Tibial nerve (tissue), 4 donors: ENCODE results near the gene GIMAP5.

Experiments
- EP300 ChIP-seq, 2 donors: sonication (generic); formaldehyde crosslinking; IDR thresholded peaks; one replicate each; pipeline ENCODE4 v1.6.1; 2017; ENCODE audit warnings: antibody characterized with exemption in 2 of 2, mild to moderate bottlenecking in 1 of 2
- TF ChIP-seq, protein P1 (sequence below), 5 experiments: fragments of 200-600 bp in 3 of 5; fragments of 450-650 bp in 2 of 5; sonication (generic) in 3 of 5; IDR thresholded peaks; one replicate each; pipeline ENCODE4 v1.5.1; 2016 to 2019; ENCODE audit warnings: antibody characterized with exemption in 5 of 5, mild to moderate bottlenecking in 3 of 5, moderate library complexity in 2 of 5

DNA sequence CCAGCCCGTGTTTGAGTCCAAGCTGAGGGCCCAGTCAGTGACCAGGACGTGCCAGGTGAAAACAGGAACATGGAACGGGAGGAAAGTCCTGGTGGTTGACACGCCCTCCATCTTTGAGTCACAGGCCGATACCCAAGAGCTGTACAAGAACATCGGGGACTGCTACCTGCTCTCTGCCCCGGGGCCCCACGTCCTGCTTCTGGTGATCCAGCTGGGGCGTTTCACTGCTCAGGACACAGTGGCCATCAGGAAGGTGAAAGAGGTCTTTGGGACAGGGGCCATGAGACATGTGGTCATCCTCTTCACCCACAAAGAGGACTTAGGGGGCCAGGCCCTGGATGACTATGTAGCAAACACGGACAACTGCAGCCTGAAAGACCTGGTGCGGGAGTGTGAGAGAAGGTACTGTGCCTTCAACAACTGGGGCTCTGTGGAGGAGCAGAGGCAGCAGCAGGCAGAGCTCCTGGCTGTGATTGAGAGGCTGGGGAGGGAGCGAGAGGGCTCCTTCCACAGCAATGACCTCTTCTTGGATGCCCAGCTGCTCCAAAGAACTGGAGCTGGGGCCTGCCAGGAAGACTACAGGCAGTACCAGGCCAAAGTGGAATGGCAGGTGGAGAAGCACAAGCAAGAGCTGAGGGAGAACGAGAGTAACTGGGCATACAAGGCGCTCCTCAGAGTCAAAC is 5.2 kb downstream of the GIMAP5 start:
- TF ChIP-seq, protein P1, sequence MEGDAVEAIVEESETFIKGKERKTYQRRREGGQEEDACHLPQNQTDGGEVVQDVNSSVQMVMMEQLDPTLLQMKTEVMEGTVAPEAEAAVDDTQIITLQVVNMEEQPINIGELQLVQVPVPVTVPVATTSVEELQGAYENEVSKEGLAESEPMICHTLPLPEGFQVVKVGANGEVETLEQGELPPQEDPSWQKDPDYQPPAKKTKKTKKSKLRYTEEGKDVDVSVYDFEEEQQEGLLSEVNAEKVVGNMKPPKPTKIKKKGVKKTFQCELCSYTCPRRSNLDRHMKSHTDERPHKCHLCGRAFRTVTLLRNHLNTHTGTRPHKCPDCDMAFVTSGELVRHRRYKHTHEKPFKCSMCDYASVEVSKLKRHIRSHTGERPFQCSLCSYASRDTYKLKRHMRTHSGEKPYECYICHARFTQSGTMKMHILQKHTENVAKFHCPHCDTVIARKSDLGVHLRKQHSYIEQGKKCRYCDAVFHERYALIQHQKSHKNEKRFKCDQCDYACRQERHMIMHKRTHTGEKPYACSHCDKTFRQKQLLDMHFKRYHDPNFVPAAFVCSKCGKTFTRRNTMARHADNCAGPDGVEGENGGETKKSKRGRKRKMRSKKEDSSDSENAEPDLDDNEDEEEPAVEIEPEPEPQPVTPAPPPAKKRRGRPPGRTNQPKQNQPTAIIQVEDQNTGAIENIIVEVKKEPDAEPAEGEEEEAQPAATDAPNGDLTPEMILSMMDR (IDR thresholded peaks at IDR 0.05), result no peak
- no peak for TF ChIP-seq EP300 (IDR thresholded peaks at IDR 0.05)
